Right lobe of liver (tissue), 6 donors: ENCODE results near the gene LCN2. TPM values are rescaled to one million over a fixed set of nuclear protein-coding genes. Genes with fewer than 3 reads are reported as not detected.
A peak's percentile ranks its signal among the peaks of the same experiment; 100 is the strongest.

Experiments used
- ATAC-seq, 4 donors: fragments of 200-7000 bp; cut with Tn5 transposase; one replicate each; pipeline ENCODE4 v1.9.1; 2020; ENCODE audit warnings: mild to moderate bottlenecking in 4 of 4, moderate library complexity in 4 of 4
- DNase-seq, 3 donors: peaks; one replicate each; pipeline ENCODE4 v3.0.0-alpha.2; 2020
- H3K27ac ChIP-seq, 3 donors: fragments of 200-600 bp; one replicate each; pipeline ENCODE4 v1.8.0; 2022
- H3K27me3 ChIP-seq, 2 donors: fragments of 200-600 bp; one replicate each; pipeline ENCODE4 v1.8.0; 2022
- H3K36me3 ChIP-seq, 4 donors: fragments of 200-600 bp; sonication (generic) in 1 of 4; one replicate each; pipeline versions ENCODE4 v1.5.1 to v1.8.0; 2017 to 2022; ENCODE audit warnings: control low read depth in 1 of 4
- H3K4me1 ChIP-seq, 4 donors: fragments of 200-600 bp; sonication (generic) in 1 of 4; one replicate each; pipeline versions ENCODE4 v1.5.1 to v1.8.0; 2017 to 2022; ENCODE audit warnings: control low read depth in 1 of 4
- H3K4me3 ChIP-seq, 3 donors: fragments of 200-600 bp; one replicate each; pipeline ENCODE4 v1.8.0; 2022
- H3K9me3 ChIP-seq, 4 donors: fragments of 200-600 bp; sonication (generic) in 1 of 4; one replicate each; pipeline versions ENCODE4 v1.5.1 to v1.8.0; 2017 to 2022; ENCODE audit warnings: control low read depth in 1 of 4
- CTCF ChIP-seq, 4 donors: fragments of 200-600 bp in 3 of 4; fragments of 450-650 bp in 1 of 4; IDR thresholded peaks; one replicate each; pipeline versions ENCODE4 v1.5.1 to v1.8.0; 2016 to 2022; ENCODE audit warnings: antibody characterized with exemption in 4 of 4, mild to moderate bottlenecking in 2 of 4
- POLR2A ChIP-seq: fragments of 450-650 bp; IDR thresholded peaks from one replicate; pipeline ENCODE4 v1.6.1; 2017; ENCODE audit warnings: antibody characterized with exemption, mild to moderate bottlenecking
- WGBS: methylation state at CpG from one replicate; pipeline ENCODE4 v1.1.6; 2018; ENCODE audit warnings: low coverage, low lambda C conversion rate; ENCODE audit not compliant: insufficient coverage; ENCODE audit errors: missing lambda C conversion rate; 5-methylcytosine and 5-hydroxymethylcytosine counted together
- intact Hi-C, 2 donors: fragments of 100-400 bp; cut with DNase I; formaldehyde crosslinking; loops; one replicate each; pipeline versions ENCODE4 v1.11.2 to v1.14.1; 2022
- total RNA-seq, 6 experiments: library from RNA; depleted of rRNA in 2 of 6; stranded (reverse); fragments of >200 nt in 2 of 6; fragmentation: NEBNext Ultra II Directional in 3 of 6; extraction: Animal tissue kit (Norgen Biotek cat#: 25700) in 3 of 6; gene quantifications; one replicate each; pipeline versions ENCODE4 v1.1.0 to v1.2.4, GENCODE V29; 2016 to 2023
- donor health status: DM: no; HTN: yes; CAD: no.
- donor health status: DM: no; HTN: no; CAD: no.
- donor health status: DM: no; HTN: no; CAD: no.
- donor health status: DM: no; HTN: yes; CAD: no.
- donor health status: DM: no; HTN: yes; CAD: no.

LCN2 gene
- total RNA-seq, 6 experiments from 2014 or later, result 2.7 to 81.8 (median 18.1) TPM

- TF ChIP-seq POLR2A (peak; percentile 78), CTCF (IDR thresholded peaks at IDR 0.05) (no peak)
- H3K4me1 ChIP-seq, result peaks cover 0 to 81% (median 30%) of the 10 kb centered on the region in 4 donors
- WGBS, result 50% methylated on average over 1 of the region's 6 CpGs
- peak overlapping the region; percentile 93 to 99 (median 94) for H3K27ac ChIP-seq
- DNase-seq (peak; percentile 79 to 95 (median 91)), ATAC-seq (peak; percentile 9 to 62 (median 26))
- peaks cover 14 to 59% (median 37%) of the 10 kb centered on the region in 4 donors for H3K36me3 ChIP-seq
- H3K9me3 ChIP-seq, result no peaks in the 10 kb centered on the region
- peak overlapping the region in 1 of 3 donors; percentile 22 for H3K4me3 ChIP-seq
- no peaks in the 10 kb centered on the region for H3K27me3 ChIP-seq
- intact Hi-C loops, result loop anchor here in 1 of 2 donors (10.0 kb wide), 1 partner anchor 119 kb away; the partner anchor contains the start of gene EEIG1
Measured at GRCh38 chr9:128104171-128104618, 45.1 kb upstream of the LCN2 start.

- Histone ChIP-seq H3K27me3 (no peaks in the 10 kb centered on the region), H3K4me3 (no peak overlapping the region), H3K27ac (peak overlapping the region; percentile 93 to 99 (median 94)), H3K9me3 (no peaks in the 10 kb centered on the region), H3K4me1 (peaks cover 0 to 82% (median 30%) of the 10 kb centered on the region in 4 donors), H3K36me3 (peaks cover 14 to 59% (median 37%) of the 10 kb centered on the region in 4 donors)
- peak in 1 of 3 donors; percentile 50 for DNase-seq
- TF ChIP-seq CTCF (IDR thresholded peaks at IDR 0.05) (no peak), POLR2A (peak; percentile 27)
- intact Hi-C loops, result loop anchor here in 1 of 2 donors (10.0 kb wide), 1 partner anchor 121 kb away; the partner anchor contains the start of gene EEIG1
- WGBS, result 94% methylated on average over 5 of the region's 21 CpGs
- ATAC-seq, result no peak
Measured at GRCh38 chr9:128105538-128106175, 43.6 kb upstream of the LCN2 start.

GRCh38 chr9:128106181-128106939 lies 42.9 kb upstream of the LCN2 start:
- H3K27ac ChIP-seq, result peak overlapping the region in 2 of 3 donors; percentile 94 to 99
- ATAC-seq (no peak), DNase-seq (peak in 1 of 3 donors; percentile 55)
- no peak overlapping the region for H3K4me3 ChIP-seq
- H3K9me3 ChIP-seq, result no peaks in the 10 kb centered on the region
- no peaks in the 10 kb centered on the region for H3K27me3 ChIP-seq
- intact Hi-C loops, result loop anchor here in 1 of 2 donors (10.0 kb wide), 1 partner anchor 122 kb away; the partner anchor contains the start of gene EEIG1
- peaks cover 0 to 76% (median 31%) of the 10 kb centered on the region in 4 donors for H3K4me1 ChIP-seq
- no peak for TF ChIP-seq POLR2A
- TF ChIP-seq CTCF (IDR thresholded peaks at IDR 0.05), result no peak
- peaks cover 14 to 53% (median 37%) of the 10 kb centered on the region in 4 donors for H3K36me3 ChIP-seq
- WGBS, result 73% methylated on average over 4 of the region's 23 CpGs

- TF ChIP-seq POLR2A, result no peak
- TF ChIP-seq CTCF (IDR thresholded peaks at IDR 0.05), result no peak
- Histone ChIP-seq H3K4me3 (no peak overlapping the region), H3K27me3 (no peaks in the 10 kb centered on the region), H3K9me3 (no peaks in the 10 kb centered on the region), H3K36me3 (peaks cover 14 to 48% (median 35%) of the 10 kb centered on the region in 4 donors), H3K27ac (peak overlapping the region in 2 of 3 donors; percentile 94 to 99), H3K4me1 (peaks cover 0 to 72% (median 31%) of the 10 kb centered on the region in 4 donors)
- intact Hi-C loops, result loop anchor here in 1 of 2 donors (10.0 kb wide), 1 partner anchor 122 kb away; the partner anchor contains the start of gene EEIG1
- ATAC-seq (no peak), DNase-seq (peak in 1 of 3 donors; percentile 24)
- WGBS, result no CpG with 5 or more reads among the region's 23 CpGs
Measured at GRCh38 chr9:128106940-128107467, 42.2 kb upstream of the LCN2 start.
